RPMI7951 (cell line): ENCODE measurements around the gene CNPY3. TPM values are rescaled to one million over a fixed set of nuclear protein-coding genes. Genes with fewer than 3 reads are reported as not detected.
"Not testable (repeated sequence)": the region's sequence is repeated elsewhere in the genome, so short reads cannot be mapped to it uniquely, and the experiment has no call there.

Source experiments
- DNase-seq: peaks from one replicate; pipeline ENCODE4 v3.0.0-alpha.2; 2012; ENCODE audit warnings: low read depth
- total RNA-seq: library from RNA; depleted of rRNA; stranded (reverse); fragments of >200 nt; shearing (Covaris generic); gene quantifications from 2 replicates; pipeline ENCODE4 v1.2.3, GENCODE V29; 2014; rRNA removed

Gene CNPY3
- total RNA-seq, result 70.0 and 83.3 TPM in 2 replicates

GRCh38 chr6:42928986-42929820, at the start of gene CNPY3:
CNPY3 (plus strand) TSS chr6:42929480; CDS start chr6:42929571, 91 bp downstream.
- DNase-seq, result peak; percentile 99

- DNase-seq, result not testable (repeated sequence)
Measured at GRCh38 chr6:42880240-42880817, 49.0 kb upstream of the CNPY3 start.

- not testable (repeated sequence) for DNase-seq
Measured at GRCh38 chr6:42880871-42881270, 48.4 kb upstream of the CNPY3 start.

- no peak for DNase-seq
Measured at GRCh38 chr6:42885702-42886101, 43.6 kb upstream of the CNPY3 start.

- not testable (repeated sequence) for DNase-seq
Measured at GRCh38 chr6:42888201-42888600, 41.1 kb upstream of the CNPY3 start.

- DNase-seq, result peak; percentile 7
Measured at GRCh38 chr6:42889815-42890214, 39.5 kb upstream of the CNPY3 start.

GRCh38 chr6:42890311-42891198, 38.7 kb upstream of the CNPY3 start:
- peak; percentile 98 for DNase-seq

GRCh38 chr6:42891199-42891722, 38.0 kb upstream of the CNPY3 start:
- DNase-seq, result no peak

- not testable (repeated sequence) for DNase-seq
Measured at GRCh38 chr6:42894041-42894828, 35.0 kb upstream of the CNPY3 start.

- DNase-seq, result no peak
Measured at GRCh38 chr6:42896178-42896719, 33.0 kb upstream of the CNPY3 start.

GRCh38 chr6:42898891-42899361, 30.4 kb upstream of the CNPY3 start:
- peak; percentile 69 for DNase-seq

GRCh38 chr6:42899871-42900270, 29.4 kb upstream of the CNPY3 start:
- no peak for DNase-seq

- peak; percentile 82 for DNase-seq
Measured at GRCh38 chr6:42901538-42901957, 27.7 kb upstream of the CNPY3 start.

GRCh38 chr6:42902429-42903263, 26.6 kb upstream of the CNPY3 start:
- not testable (repeated sequence) for DNase-seq

- DNase-seq, result no peak
Measured at GRCh38 chr6:42904467-42904866, 24.8 kb upstream of the CNPY3 start.

- no peak for DNase-seq
Measured at GRCh38 chr6:42907336-42907735, 21.9 kb upstream of the CNPY3 start.

- DNase-seq, result no peak
Measured at GRCh38 chr6:42909835-42910234, 19.4 kb upstream of the CNPY3 start.

- DNase-seq, result no peak
Measured at GRCh38 chr6:42911171-42912021, 17.9 kb upstream of the CNPY3 start.

- no peak for DNase-seq
Measured at GRCh38 chr6:42914546-42914945, 14.7 kb upstream of the CNPY3 start.
